ENCODE measurements around the gene SLC25A33.

- TF ChIP-seq CTCF (IDR thresholded peaks at IDR 0.05; ENCODE audit: insufficient read depth, low read length, poor library complexity, severe bottlenecking) (no peak), EZH2phosphoT487 (conservative IDR thresholded peaks at IDR 0.05; ENCODE audit: low read length) (no peak)
Measured at GRCh38 chr1:9630331-9631111, 91.3 kb downstream of the SLC25A33 start.

Measured in SU-DHL-6 (cell line).